ENCODE results near the gene PCBP3.
A peak's percentile ranks its signal among the peaks of the same experiment; 100 is the strongest.

PCBP3 gene

DNA sequence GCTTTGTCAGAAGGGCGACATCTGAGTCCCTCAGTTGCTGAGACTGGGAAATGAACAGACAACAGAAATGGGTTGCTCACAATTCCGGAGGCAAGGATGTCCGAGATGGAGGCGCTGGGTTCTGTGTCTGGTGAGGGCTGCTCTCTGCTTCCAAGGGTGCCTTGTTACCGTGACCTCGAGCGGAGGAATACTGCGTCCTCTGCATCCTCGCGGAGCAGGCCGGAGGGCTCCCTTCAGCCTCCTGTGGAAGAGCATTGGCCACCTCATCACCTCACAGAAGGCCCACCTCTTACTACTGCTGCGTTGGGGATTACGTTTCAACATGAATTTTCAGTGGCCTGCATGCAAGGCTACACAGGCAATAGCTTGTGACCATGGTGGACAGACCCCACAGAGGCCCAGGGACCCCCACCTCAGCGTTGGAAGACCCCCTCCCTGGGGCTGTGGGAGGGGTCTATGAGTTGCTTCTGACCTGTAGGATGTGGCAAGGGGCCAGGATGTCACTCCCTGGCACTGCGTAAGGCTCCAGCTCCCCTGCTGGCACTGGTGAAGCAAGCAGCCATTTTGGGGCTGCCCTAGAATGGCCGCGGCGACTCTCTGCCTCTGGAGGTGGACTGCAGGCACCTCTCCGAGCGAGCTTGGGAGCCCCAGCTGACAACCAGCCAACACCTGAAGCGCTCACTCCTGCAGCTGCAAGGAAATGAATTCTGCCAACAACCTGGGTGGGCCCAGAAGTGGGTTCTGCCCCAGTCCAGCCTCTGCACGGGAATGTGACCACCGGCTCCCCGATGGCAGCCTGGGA lies 301.7 kb downstream of the PCBP3 start:
- no peak overlapping the region for H3K9ac ChIP-seq
- no peak overlapping the region for H3K4me3 ChIP-seq
- H3K36me3 ChIP-seq: no peaks in the 10 kb centered on the region
- peaks cover 0 to 8% (median 0%) of the 10 kb centered on the region in 11 experiments; a peak in 3 of 22 replicates for H3K27me3 ChIP-seq
- H3K9me3 ChIP-seq (replicated peaks in 1 of 11): peaks cover 0 to 25% (median 9%) of the 10 kb centered on the region in 11 experiments; a peak in 10 of 22 replicates
- no peak overlapping the region for H3K4me2 ChIP-seq
- no peak overlapping the region for H3K27ac ChIP-seq
- H4K20me1 ChIP-seq: peaks cover 0 to 19% (median 9%) of the 10 kb centered on the region in 11 experiments; a peak in 9 of 22 replicates
- H3K4me1 ChIP-seq: peaks cover 11 to 66% (median 51%) of the 10 kb centered on the region in 10 experiments
- TF ChIP-seq Cebpa-rat (IDR thresholded peaks at IDR 0.05): no peak

DNA sequence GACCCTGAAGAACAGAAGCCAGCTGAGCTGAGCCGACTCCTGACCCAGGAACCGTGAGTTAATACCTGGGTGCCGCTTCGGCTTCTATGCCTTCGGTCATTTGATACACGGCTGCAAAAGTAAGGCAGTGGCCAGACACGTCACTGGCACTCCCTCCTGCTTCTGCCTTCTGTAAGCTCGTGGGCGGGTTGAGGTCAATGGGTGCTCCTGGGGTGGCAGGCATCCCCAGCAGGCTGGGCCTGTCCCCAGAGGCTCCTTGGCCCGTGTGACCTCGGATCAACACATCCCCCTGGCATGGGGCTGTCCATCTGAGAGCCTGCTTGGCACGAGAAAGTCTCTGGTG lies 302.3 kb downstream of the PCBP3 start:
- Histone ChIP-seq H4K20me1 (peaks cover 0 to 13% (median 8%) of the 10 kb centered on the region in 11 experiments; a peak in 9 of 22 replicates), H3K4me3 (no peak overlapping the region), H3K4me2 (no peak overlapping the region), H3K4me1 (peaks cover 15 to 66% (median 51%) of the 10 kb centered on the region in 10 experiments), H3K9ac (no peak overlapping the region), H3K9me3 (replicated peaks in 1 of 11) (peaks cover 0 to 25% (median 9%) of the 10 kb centered on the region in 11 experiments; a peak in 10 of 22 replicates), H3K36me3 (no peaks in the 10 kb centered on the region), H3K27ac (no peak overlapping the region), H3K27me3 (peaks cover 0 to 8% (median 0%) of the 10 kb centered on the region in 11 experiments; a peak in 3 of 22 replicates)
- TF ChIP-seq Cebpa-rat (IDR thresholded peaks at IDR 0.05): no peak

DNA sequence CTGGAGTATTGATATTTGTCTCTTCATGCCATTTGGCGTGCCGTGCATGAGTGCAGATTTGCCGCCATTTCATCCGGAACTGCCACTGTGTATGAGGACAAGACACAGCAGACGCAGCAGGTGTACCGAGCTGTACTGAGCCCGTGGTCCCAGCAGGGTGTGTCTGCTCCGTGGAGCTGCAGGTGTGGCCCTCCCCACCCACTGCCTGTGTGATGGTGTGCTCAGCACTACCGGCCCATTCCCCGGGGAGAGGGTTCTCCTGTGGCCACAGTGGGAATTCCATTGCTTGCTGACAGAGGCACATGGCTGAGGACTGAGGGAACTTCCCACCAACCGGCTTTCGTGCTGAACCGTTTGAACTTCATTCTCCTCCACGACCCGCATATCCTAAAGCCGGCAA lies 303.8 kb downstream of the PCBP3 start:
- Histone ChIP-seq H3K4me1 (peaks cover 15 to 61% (median 43%) of the 10 kb centered on the region in 10 experiments), H3K9me3 (replicated peaks in 1 of 11) (peaks cover 0 to 25% (median 9%) of the 10 kb centered on the region in 11 experiments; a peak in 10 of 22 replicates), H4K20me1 (peaks cover 0 to 5% (median 0%) of the 10 kb centered on the region in 11 experiments; a peak in 1 of 22 replicates), H3K4me3 (no peak overlapping the region), H3K4me2 (peak overlapping the region in 4 of 11 experiments; percentile 21 to 55 (median 38); a peak in 6 of 22 replicates), H3K27ac (no peak overlapping the region), H3K36me3 (no peaks in the 10 kb centered on the region), H3K27me3 (no peaks in the 10 kb centered on the region), H3K9ac (no peak overlapping the region)
- TF ChIP-seq Cebpa-rat (IDR thresholded peaks at IDR 0.05): no peak

DNA sequence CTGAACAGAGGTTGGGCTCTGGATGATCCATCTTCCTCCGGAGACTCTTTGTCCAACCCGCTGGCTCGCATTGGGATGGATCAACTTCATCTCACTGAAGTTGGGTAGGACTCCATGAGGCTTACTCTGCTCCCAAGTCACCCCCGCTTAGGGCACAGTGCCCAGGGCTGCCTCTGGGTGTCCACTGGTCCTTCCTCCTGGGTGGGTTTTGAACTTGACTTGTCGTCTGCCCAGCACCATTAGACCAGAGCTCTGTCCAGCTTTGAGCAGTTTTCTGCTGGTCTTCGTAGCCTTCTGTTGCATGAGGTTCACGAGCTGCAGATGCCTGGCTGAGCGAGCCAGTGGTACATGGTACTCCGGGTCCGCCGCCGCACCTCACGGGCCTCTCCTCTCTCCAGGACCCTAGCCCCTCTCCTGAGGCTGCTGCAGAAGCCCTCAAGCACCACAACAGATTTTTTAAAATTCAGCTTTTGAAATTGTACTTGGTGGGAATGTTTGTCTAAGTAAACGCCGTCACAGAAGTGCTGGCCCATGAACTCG lies 304.3 kb downstream of the PCBP3 start:
- Histone ChIP-seq H3K4me1 (peaks cover 15 to 57% (median 38%) of the 10 kb centered on the region in 10 experiments), H3K4me2 (peak overlapping the region in 4 of 11 experiments; percentile 21 to 55 (median 38); a peak in 6 of 22 replicates), H3K27me3 (no peaks in the 10 kb centered on the region), H4K20me1 (peaks cover 0 to 5% (median 0%) of the 10 kb centered on the region in 11 experiments; a peak in 1 of 22 replicates), H3K9me3 (replicated peaks in 1 of 11) (peaks cover 0 to 25% (median 9%) of the 10 kb centered on the region in 11 experiments; a peak in 10 of 22 replicates), H3K27ac (no peak overlapping the region), H3K36me3 (no peaks in the 10 kb centered on the region), H3K4me3 (no peak overlapping the region), H3K9ac (no peak overlapping the region)
- TF ChIP-seq Cebpa-rat (IDR thresholded peaks at IDR 0.05): no peak

DNA sequence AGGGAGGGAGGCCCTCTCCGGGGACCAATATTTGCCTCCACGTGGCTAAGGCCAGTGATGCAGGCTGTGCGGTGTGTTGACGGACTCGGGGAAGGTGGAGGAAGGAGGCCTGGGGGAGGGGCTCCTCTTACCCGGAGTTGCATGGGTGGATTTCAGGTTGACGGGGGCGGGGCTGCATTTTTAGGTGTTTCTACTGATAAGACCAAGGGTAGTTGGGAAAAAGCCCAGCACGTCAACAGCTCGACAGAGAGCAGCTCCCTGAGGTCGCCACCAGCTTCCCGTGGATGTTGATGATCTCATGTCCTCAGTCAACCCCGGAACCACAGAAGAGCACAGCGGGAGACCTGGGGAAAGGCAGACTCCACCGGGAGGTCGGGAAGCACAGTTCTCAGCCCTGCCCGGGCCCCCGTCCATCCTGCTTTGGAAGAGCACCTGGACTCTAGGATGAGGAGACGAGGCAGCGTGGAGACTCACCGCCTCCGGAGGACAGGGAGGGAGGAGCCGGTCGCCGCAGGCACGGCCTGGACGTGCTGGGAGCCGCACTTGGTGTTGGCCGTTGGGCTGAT lies 305.1 kb downstream of the PCBP3 start:
- H3K27ac ChIP-seq: no peak overlapping the region
- no peak for TF ChIP-seq Cebpa-rat (IDR thresholded peaks at IDR 0.05)
- H3K36me3 ChIP-seq: no peaks in the 10 kb centered on the region
- H3K27me3 ChIP-seq: no peaks in the 10 kb centered on the region
- no peaks in the 10 kb centered on the region; a peak in 1 of 22 replicates for H4K20me1 ChIP-seq
- peak overlapping the region in 10 of 11 experiments; percentile 9 to 80 (median 66); a peak in 19 of 22 replicates for H3K4me2 ChIP-seq
- H3K4me3 ChIP-seq: no peak overlapping the region
- H3K9me3 ChIP-seq (replicated peaks in 1 of 11): peaks cover 0 to 25% (median 9%) of the 10 kb centered on the region in 11 experiments; a peak in 10 of 22 replicates
- H3K9ac ChIP-seq: no peak overlapping the region
- H3K4me1 ChIP-seq: peaks cover 15 to 49% (median 33%) of the 10 kb centered on the region in 10 experiments

DNA sequence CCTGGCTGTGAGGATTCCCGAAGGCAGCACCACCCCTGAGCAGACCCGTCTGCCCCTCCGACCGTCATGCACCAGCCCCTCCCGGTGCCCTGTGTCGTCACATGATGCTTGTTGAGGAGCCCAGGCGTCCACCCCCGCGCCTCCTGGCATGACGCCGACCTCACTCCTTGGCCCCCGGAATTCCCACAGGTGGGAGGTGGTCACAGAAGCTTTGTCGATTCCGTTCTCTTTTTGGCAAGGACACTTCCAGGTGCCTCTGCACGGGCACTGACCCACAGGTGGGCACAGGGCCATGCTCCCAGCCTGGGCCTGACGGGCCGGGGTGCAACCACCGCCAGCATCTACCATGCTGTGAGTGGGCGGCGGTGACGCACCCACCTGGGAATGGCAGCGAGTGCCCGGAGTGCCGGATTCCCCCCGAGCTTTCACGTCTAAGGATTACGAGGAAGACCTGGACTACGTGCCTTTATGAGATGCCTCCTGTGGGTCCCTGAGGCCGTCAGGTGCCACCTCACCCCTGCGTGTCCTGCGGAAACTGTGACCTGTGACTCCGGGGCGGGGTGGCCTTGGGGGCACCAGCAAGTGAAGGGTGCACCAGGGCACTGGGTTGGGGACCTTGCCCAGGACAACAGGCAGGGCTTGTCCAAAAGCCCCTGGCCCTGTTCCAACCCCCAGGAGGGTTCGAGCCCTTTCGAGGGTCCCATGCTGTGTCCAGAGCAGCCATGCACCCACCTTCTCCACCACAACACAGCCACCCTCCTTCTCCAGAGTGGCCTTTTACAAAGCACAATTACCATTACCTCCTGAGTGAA lies 306.6 kb downstream of the PCBP3 start:
- Histone ChIP-seq H3K9ac (peak overlapping the region in 1 of 11 experiments; percentile 27; a peak in 1 of 22 replicates), H3K27me3 (no peaks in the 10 kb centered on the region), H3K36me3 (no peaks in the 10 kb centered on the region), H3K4me3 (no peak overlapping the region), H3K27ac (no peak overlapping the region), H4K20me1 (no peaks in the 10 kb centered on the region; a peak in 1 of 22 replicates), H3K4me1 (peaks cover 15 to 56% (median 33%) of the 10 kb centered on the region in 10 experiments), H3K4me2 (peak overlapping the region; percentile 22 to 80 (median 62); a peak in 20 of 22 replicates), H3K9me3 (replicated peaks in 1 of 11) (peaks cover 0 to 25% (median 9%) of the 10 kb centered on the region in 11 experiments; a peak in 10 of 22 replicates)
- TF ChIP-seq Cebpa-rat (IDR thresholded peaks at IDR 0.05): no peak

DNA sequence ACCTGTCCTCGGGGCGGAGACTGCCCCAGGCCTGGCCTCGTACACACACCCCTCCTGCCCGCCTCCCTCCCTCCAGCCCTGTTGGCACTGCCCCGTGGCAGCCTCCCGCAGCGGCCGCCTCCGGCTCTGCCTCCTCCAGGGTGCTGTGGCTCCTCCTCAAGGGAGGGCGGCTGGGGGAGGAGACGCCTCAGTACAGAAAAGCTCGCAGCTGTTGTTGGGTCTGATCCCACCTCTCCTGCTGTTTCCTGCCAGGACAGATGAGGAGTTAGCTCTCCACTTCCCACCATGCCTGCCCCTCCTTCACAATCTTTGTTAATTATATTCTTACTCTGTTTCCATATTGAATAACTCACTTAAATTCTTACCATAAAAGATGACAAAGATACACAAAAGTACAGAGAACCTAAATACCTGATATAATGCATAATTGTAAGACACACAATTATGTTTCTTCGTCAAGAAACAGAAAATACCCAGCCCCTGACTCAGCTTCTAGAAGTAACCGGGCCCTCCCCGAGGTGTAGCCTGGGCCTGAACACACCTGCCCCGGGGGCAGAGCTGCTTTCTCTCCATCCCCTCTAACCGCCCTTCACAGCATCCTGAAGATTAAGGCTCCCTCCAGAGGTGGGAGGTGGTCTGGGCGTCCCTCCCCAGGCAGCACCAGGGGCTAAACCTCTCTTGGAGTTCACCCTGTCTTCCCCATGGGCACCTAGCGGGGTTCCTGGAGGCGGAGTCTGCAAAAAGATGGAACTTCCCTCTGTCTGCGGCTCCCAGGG lies 307.4 kb downstream of the PCBP3 start:
- Histone ChIP-seq H3K9ac (peak overlapping the region in 1 of 11 experiments; percentile 27; a peak in 1 of 22 replicates), H3K27ac (no peak overlapping the region), H4K20me1 (no peaks in the 10 kb centered on the region; a peak in 1 of 22 replicates), H3K27me3 (no peaks in the 10 kb centered on the region), H3K36me3 (no peaks in the 10 kb centered on the region), H3K4me1 (peaks cover 15 to 56% (median 33%) of the 10 kb centered on the region in 10 experiments), H3K9me3 (replicated peaks in 1 of 11) (peaks cover 0 to 20% (median 9%) of the 10 kb centered on the region in 11 experiments; a peak in 10 of 22 replicates), H3K4me3 (no peak overlapping the region), H3K4me2 (peak overlapping the region; percentile 22 to 80 (median 62); a peak in 20 of 22 replicates)
- no peak for TF ChIP-seq Cebpa-rat (IDR thresholded peaks at IDR 0.05)
